Smooth muscle cell (in vitro differentiated cells): ENCODE results near the gene PCDHGA7. TPM values are rescaled to one million over a fixed set of nuclear protein-coding genes. Genes with fewer than 3 reads are reported as not detected.
"Not testable (repeated sequence)": the region's sequence is repeated elsewhere in the genome, so short reads cannot be mapped to it uniquely, and the experiment has no call there.

Experiments
- DNase-seq: peaks from one replicate; lab custom pipeline; 2025; ENCODE audit not compliant: unreplicated experiment; lab: John Stamatoyannopoulos, UW
- H2AFZ ChIP-seq: fragments of 200-600 bp; sonication (generic); 2 replicates; pipeline ENCODE4 v1.6.0; 2016; ENCODE audit warnings: antibody characterized with exemption, low read depth, mild to moderate bottlenecking
- H3F3A ChIP-seq: fragments of 200-600 bp; sonication (generic); 2 replicates; pipeline ENCODE4 v1.6.0; 2017; ENCODE audit warnings: antibody characterized with exemption, low read depth
- H3K27ac ChIP-seq: fragments of 200-600 bp; sonication (generic); 2 replicates; pipeline ENCODE4 v1.5.1; 2016; ENCODE audit warnings: low read depth, mild to moderate bottlenecking
- H3K27me3 ChIP-seq: fragments of 200-600 bp; sonication (generic); 2 replicates; pipeline ENCODE4 v1.6.1; 2016; ENCODE audit warnings: low read depth, mild to moderate bottlenecking
- H3K36me3 ChIP-seq: fragments of 200-600 bp; sonication (generic); 2 replicates; pipeline ENCODE4 v1.5.1; 2016; ENCODE audit warnings: low read depth
- H3K4me1 ChIP-seq: fragments of 200-600 bp; sonication (generic); 2 replicates; pipeline ENCODE4 v1.5.1; 2016; ENCODE audit warnings: low read depth
- H3K4me2 ChIP-seq: fragments of 200-600 bp; sonication (generic); 2 replicates; pipeline ENCODE4 v1.6.0; 2016; ENCODE audit warnings: mild to moderate bottlenecking
- H3K4me3 ChIP-seq: fragments of 200-600 bp; sonication (generic); 2 replicates; pipeline ENCODE4 v1.5.1; 2016; ENCODE audit warnings: mild to moderate bottlenecking
- H3K79me2 ChIP-seq: fragments of 200-600 bp; sonication (generic); 2 replicates; pipeline ENCODE4 v1.6.0; 2016; ENCODE audit warnings: low read depth, mild to moderate bottlenecking
- H3K9ac ChIP-seq: fragments of 200-600 bp; sonication (generic); 2 replicates; pipeline ENCODE4 v1.6.0; 2016; ENCODE audit warnings: low read depth
- H3K9me3 ChIP-seq: fragments of 200-600 bp; sonication (generic); replicated peaks from 2 replicates; pipeline ENCODE4 v1.5.1; 2016; ENCODE audit warnings: low read depth
- H4K20me1 ChIP-seq: fragments of 200-600 bp; sonication (generic); 2 replicates; pipeline ENCODE4 v1.6.0; 2016; ENCODE audit warnings: low read depth
- WGBS: methylation state at CpG from one replicate; pipeline ENCODE4 v1.1.7; 2016; ENCODE audit warnings: low lambda C conversion rate; 5-methylcytosine and 5-hydroxymethylcytosine counted together
- polyA plus RNA-seq: library from polyadenylated mRNA; unstranded; fragments of >200 nt; fragmentation: Nextera tagmentation; extraction: Ambion mirVana; gene quantifications from 2 replicates; pipeline ENCODE4 v1.2.1, GENCODE V29; 2016
- total RNA-seq: library from RNA; depleted of rRNA; stranded (reverse); fragments of >200 nt; gene quantifications from 2 replicates; pipeline ENCODE4 v1.2.3, GENCODE V29; 2014
- TF ChIP-seq, protein P1 (sequence below): fragments of 200-600 bp; sonication (generic); IDR thresholded peaks from 2 replicates; pipeline ENCODE4 v1.5.1; 2017; ENCODE audit warnings: borderline replicate concordance, mild to moderate bottlenecking, antibody characterized with exemption; ENCODE audit not compliant: insufficient read depth, poor library complexity, severe bottlenecking

The PCDHGA7 gene
- total and polyA plus RNA-seq, 2 experiments from 2014 or later, result 0.09 TPM; not detected in 1

DNA sequence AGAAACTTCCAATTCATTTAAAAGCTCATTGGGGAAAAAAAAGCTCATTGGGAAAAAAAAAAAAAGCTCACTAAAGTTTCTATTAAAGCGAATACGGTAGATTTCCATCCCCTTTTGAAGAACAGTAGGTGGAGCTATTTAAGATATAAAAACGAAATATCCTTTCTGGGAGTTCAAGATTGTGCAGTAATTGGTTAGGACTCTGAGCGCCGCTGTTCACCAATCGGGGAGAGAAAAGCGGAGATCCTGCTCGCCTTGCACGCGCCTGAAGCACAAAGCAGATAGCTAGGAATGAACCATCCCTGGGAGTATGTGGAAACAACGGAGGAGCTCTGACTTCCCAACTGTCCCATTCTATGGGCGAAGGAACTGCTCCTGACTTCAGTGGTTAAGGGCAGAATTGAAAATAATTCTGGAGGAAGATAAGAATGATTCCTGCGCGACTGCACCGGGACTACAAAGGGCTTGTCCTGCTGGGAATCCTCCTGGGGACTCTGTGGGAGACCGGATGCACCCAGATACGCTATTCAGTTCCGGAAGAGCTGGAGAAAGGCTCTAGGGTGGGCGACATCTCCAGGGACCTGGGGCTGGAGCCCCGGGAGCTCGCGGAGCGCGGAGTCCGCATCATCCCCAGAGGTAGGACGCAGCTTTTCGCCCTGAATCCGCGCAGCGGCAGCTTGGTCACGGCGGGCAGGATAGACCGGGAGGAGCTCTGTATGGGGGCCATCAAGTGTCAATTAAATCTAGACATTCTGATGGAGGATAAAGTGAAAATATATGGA, 48.0 kb downstream of the PCDHGA7 start, which contains the start of gene PCDHGA12:
Gene PCDHGA12 (plus strand): TSS at position 176 of the 782 bp plus-strand sequence. CDS start 253 bp downstream, at position 429.
- no peaks in the 10 kb centered on the region for H3K27me3 ChIP-seq
- no peaks in the 10 kb centered on the region for H4K20me1 ChIP-seq
- no peaks in the 10 kb centered on the region for H3K4me1 ChIP-seq
- H2AFZ ChIP-seq, result no peak within 1 kb of the TSS
- H3K4me2 ChIP-seq, result no peak within 1 kb of the TSS
- peaks cover 22% of the 10 kb centered on the region for H3K79me2 ChIP-seq
- DNase-seq, result no peak
- H3F3A ChIP-seq, result no peaks in the 10 kb centered on the region
- no peak within 1 kb of the TSS for H3K9ac ChIP-seq
- WGBS, result 96% methylated on average over 33 of the region's 33 CpGs
- H3K4me3 ChIP-seq, result peak within 1 kb of the TSS; percentile 8
- H3K36me3 ChIP-seq, result peaks cover 40% of the 10 kb centered on the region
- TF ChIP-seq, protein P1, sequence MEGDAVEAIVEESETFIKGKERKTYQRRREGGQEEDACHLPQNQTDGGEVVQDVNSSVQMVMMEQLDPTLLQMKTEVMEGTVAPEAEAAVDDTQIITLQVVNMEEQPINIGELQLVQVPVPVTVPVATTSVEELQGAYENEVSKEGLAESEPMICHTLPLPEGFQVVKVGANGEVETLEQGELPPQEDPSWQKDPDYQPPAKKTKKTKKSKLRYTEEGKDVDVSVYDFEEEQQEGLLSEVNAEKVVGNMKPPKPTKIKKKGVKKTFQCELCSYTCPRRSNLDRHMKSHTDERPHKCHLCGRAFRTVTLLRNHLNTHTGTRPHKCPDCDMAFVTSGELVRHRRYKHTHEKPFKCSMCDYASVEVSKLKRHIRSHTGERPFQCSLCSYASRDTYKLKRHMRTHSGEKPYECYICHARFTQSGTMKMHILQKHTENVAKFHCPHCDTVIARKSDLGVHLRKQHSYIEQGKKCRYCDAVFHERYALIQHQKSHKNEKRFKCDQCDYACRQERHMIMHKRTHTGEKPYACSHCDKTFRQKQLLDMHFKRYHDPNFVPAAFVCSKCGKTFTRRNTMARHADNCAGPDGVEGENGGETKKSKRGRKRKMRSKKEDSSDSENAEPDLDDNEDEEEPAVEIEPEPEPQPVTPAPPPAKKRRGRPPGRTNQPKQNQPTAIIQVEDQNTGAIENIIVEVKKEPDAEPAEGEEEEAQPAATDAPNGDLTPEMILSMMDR, result no peak
- no peak within 1 kb of the TSS for H3K27ac ChIP-seq
- peaks cover 42% of the 10 kb centered on the region for H3K9me3 ChIP-seq

DNA sequence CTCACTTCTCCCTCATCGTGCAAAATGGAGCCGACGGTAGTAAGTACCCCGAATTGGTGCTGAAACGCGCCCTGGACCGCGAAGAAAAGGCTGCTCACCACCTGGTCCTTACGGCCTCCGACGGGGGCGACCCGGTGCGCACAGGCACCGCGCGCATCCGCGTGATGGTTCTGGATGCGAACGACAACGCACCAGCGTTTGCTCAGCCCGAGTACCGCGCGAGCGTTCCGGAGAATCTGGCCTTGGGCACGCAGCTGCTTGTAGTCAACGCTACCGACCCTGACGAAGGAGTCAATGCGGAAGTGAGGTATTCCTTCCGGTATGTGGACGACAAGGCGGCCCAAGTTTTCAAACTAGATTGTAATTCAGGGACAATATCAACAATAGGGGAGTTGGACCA, 48.7 kb downstream of the PCDHGA7 start:
- Histone ChIP-seq H2AFZ (no peak overlapping the region), H3K9ac (no peak overlapping the region), H3K4me3 (no peak overlapping the region), H3K27ac (no peak overlapping the region), H3K79me2 (peaks cover 18% of the 10 kb centered on the region), H3K9me3 (peaks cover 34% of the 10 kb centered on the region), H3K4me2 (no peak overlapping the region), H4K20me1 (no peaks in the 10 kb centered on the region), H3K4me1 (no peaks in the 10 kb centered on the region), H3K27me3 (no peaks in the 10 kb centered on the region), H3F3A (no peaks in the 10 kb centered on the region), H3K36me3 (peaks cover 39% of the 10 kb centered on the region)
- DNase-seq, result no peak
- TF ChIP-seq, protein P1, result no peak
- WGBS, result 99% methylated on average over 37 of the region's 37 CpGs

GRCh38 chr5:141432308-141432707, 49.8 kb downstream of the PCDHGA7 start:
- not testable (repeated sequence) for H2AFZ ChIP-seq, H3K4me3 ChIP-seq, DNase-seq, H4K20me1 ChIP-seq, H3K27ac ChIP-seq, H3K4me2 ChIP-seq, H3K9ac ChIP-seq, H3F3A ChIP-seq, H3K4me1 ChIP-seq, H3K27me3 ChIP-seq
- H3K36me3 ChIP-seq, result peaks cover 29% of the 10 kb centered on the region
- peaks cover 23% of the 10 kb centered on the region for H3K79me2 ChIP-seq
- WGBS, result 96% methylated on average over 18 of the region's 38 CpGs
- H3K9me3 ChIP-seq, result peaks cover 27% of the 10 kb centered on the region

DNA sequence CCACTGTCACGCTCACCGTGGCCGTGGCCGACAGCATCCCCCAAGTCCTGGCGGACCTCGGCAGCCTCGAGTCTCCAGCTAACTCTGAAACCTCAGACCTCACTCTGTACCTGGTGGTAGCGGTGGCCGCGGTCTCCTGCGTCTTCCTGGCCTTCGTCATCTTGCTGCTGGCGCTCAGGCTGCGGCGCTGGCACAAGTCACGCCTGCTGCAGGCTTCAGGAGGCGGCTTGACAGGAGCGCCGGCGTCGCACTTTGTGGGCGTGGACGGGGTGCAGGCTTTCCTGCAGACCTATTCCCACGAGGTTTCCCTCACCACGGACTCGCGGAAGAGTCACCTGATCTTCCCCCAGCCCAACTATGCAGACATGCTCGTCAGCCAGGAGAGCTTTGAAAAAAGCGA, 50.2 kb downstream of the PCDHGA7 start:
- H3K36me3 ChIP-seq, result peaks cover 27% of the 10 kb centered on the region
- DNase-seq, H3K27ac ChIP-seq, H3K4me3 ChIP-seq, H3K4me2 ChIP-seq, H3K27me3 ChIP-seq, H2AFZ ChIP-seq, H3K9ac ChIP-seq, H3F3A ChIP-seq, H4K20me1 ChIP-seq, H3K4me1 ChIP-seq: not testable (repeated sequence)
- WGBS, result 98% methylated on average over 28 of the region's 29 CpGs
- H3K79me2 ChIP-seq, result peaks cover 26% of the 10 kb centered on the region
- H3K9me3 ChIP-seq, result peaks cover 26% of the 10 kb centered on the region
